SK-N-SH treated with all-trans-retinoic acid at 6 μM for 48 hours (cell line): ENCODE data around the gene TMOD4.

ENCODE experiments used
- ATAC-seq: fragments of 200-7000 bp; cut with Tn5 transposase; 3 replicates; pipeline ENCODE4 v1.9.1; 2020; ENCODE audit warnings: mild to moderate bottlenecking, moderate library complexity
- ARNTL ChIP-seq: fragments of 450-650 bp; formaldehyde crosslinking; IDR thresholded peaks from 2 replicates; pipeline ENCODE4 v1.5.0; 2020; ENCODE audit warnings: low read depth, mild to moderate bottlenecking, moderate library complexity, borderline replicate concordance
- BACH2 ChIP-seq: fragments of 250-450 bp; sonication (Bioruptor Pico); IDR thresholded peaks from 2 replicates; pipeline ENCODE4 v1.9.0; 2021; ENCODE audit warnings: mild to moderate bottlenecking, borderline replicate concordance
- CSDC2 ChIP-seq: fragments of 250-450 bp; sonication (Bioruptor Pico); IDR thresholded peaks from 2 replicates; pipeline ENCODE4 v1.5.0; 2020; ENCODE audit warnings: mild to moderate bottlenecking, moderate library complexity
- GLIS3 ChIP-seq: fragments of 250-450 bp; sonication (Bioruptor Pico); IDR thresholded peaks from 2 replicates; pipeline ENCODE4 v1.5.0; 2020; ENCODE audit warnings: mild to moderate bottlenecking, moderate library complexity
- PPARA ChIP-seq: fragments of 250-450 bp; sonication (Bioruptor Pico); IDR thresholded peaks from 2 replicates; pipeline ENCODE4 v1.5.0; 2020; ENCODE audit warnings: mild to moderate bottlenecking, borderline replicate concordance
- RARB ChIP-seq: fragments of 250-450 bp; sonication (Bioruptor Pico); IDR thresholded peaks from 2 replicates; pipeline ENCODE4 v1.8.0; 2021; ENCODE audit warnings: mild to moderate bottlenecking, moderate library complexity
- TCF4 ChIP-seq: fragments of 250-450 bp; sonication (Bioruptor Pico); IDR thresholded peaks from 2 replicates; pipeline ENCODE4 v1.8.0; 2021; ENCODE audit warnings: mild to moderate bottlenecking, moderate library complexity, borderline replicate concordance
- TOX ChIP-seq: fragments of 250-450 bp; sonication (Bioruptor Pico); IDR thresholded peaks from 2 replicates; pipeline ENCODE4 v1.8.0; 2021; ENCODE audit warnings: mild to moderate bottlenecking, moderate library complexity, borderline replicate concordance
- ZC3H10 ChIP-seq: fragments of 250-450 bp; sonication (Bioruptor Pico); IDR thresholded peaks from 2 replicates; pipeline ENCODE4 v1.5.1; 2021; ENCODE audit warnings: mild to moderate bottlenecking, moderate library complexity
- TF ChIP-seq, protein P1 (sequence below): fragments of 250-450 bp; sonication (Bioruptor Pico); IDR thresholded peaks from 2 replicates; pipeline ENCODE4 v1.8.0; 2020; ENCODE audit warnings: mild to moderate bottlenecking, moderate library complexity, borderline replicate concordance
- TF ChIP-seq, protein P2 (sequence below): fragments of 250-450 bp; sonication (Bioruptor Pico); IDR thresholded peaks from 2 replicates; pipeline ENCODE4 v1.5.0; 2020; ENCODE audit warnings: mild to moderate bottlenecking, moderate library complexity
- TF ChIP-seq, protein P3 (sequence below): fragments of 250-450 bp; sonication (Bioruptor Pico); IDR thresholded peaks from 2 replicates; pipeline ENCODE4 v1.8.0; 2021; ENCODE audit warnings: low read depth, mild to moderate bottlenecking, moderate library complexity, borderline replicate concordance
- TF ChIP-seq, protein P4 (sequence below): fragments of 250-450 bp; sonication (Bioruptor Pico); IDR thresholded peaks from 2 replicates; pipeline ENCODE4 v1.5.1; 2020; ENCODE audit warnings: low read depth, mild to moderate bottlenecking, moderate library complexity
- TF ChIP-seq, protein P5 (sequence below): fragments of 250-450 bp; sonication (Bioruptor Pico); IDR thresholded peaks from 2 replicates; pipeline ENCODE4 v1.5.1; 2021; ENCODE audit warnings: mild to moderate bottlenecking, moderate library complexity

TMOD4 gene

DNA sequence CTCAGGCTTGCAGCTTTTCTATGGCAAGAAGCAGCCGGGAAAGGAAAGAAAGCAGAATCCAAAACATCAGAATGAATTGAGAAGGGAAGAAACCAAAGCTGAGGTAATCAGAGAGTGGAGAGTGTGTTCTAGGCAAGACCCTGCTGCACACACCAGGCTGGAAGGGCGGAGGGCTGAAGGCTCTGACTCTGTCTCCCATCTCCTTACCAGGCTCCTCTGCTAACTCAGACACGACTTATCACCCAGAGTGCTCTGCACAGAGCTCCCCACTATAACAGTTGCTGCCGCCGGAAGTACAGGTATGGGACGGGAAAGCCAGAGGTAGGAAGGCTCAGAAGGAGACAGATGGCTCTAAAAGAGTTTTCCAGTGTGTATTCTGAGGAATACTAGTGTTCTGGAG lies 8.7 kb downstream of the TMOD4 start (continued):
- TF ChIP-seq, protein P1, sequence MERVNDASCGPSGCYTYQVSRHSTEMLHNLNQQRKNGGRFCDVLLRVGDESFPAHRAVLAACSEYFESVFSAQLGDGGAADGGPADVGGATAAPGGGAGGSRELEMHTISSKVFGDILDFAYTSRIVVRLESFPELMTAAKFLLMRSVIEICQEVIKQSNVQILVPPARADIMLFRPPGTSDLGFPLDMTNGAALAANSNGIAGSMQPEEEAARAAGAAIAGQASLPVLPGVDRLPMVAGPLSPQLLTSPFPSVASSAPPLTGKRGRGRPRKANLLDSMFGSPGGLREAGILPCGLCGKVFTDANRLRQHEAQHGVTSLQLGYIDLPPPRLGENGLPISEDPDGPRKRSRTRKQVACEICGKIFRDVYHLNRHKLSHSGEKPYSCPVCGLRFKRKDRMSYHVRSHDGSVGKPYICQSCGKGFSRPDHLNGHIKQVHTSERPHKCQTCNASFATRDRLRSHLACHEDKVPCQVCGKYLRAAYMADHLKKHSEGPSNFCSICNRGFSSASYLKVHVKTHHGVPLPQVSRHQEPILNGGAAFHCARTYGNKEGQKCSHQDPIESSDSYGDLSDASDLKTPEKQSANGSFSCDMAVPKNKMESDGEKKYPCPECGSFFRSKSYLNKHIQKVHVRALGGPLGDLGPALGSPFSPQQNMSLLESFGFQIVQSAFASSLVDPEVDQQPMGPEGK: no peak
- no peak for TF ChIP-seq BACH2
- TF ChIP-seq RARB (CRISPR knock-in tag): no peak
- TF ChIP-seq, protein P2, sequence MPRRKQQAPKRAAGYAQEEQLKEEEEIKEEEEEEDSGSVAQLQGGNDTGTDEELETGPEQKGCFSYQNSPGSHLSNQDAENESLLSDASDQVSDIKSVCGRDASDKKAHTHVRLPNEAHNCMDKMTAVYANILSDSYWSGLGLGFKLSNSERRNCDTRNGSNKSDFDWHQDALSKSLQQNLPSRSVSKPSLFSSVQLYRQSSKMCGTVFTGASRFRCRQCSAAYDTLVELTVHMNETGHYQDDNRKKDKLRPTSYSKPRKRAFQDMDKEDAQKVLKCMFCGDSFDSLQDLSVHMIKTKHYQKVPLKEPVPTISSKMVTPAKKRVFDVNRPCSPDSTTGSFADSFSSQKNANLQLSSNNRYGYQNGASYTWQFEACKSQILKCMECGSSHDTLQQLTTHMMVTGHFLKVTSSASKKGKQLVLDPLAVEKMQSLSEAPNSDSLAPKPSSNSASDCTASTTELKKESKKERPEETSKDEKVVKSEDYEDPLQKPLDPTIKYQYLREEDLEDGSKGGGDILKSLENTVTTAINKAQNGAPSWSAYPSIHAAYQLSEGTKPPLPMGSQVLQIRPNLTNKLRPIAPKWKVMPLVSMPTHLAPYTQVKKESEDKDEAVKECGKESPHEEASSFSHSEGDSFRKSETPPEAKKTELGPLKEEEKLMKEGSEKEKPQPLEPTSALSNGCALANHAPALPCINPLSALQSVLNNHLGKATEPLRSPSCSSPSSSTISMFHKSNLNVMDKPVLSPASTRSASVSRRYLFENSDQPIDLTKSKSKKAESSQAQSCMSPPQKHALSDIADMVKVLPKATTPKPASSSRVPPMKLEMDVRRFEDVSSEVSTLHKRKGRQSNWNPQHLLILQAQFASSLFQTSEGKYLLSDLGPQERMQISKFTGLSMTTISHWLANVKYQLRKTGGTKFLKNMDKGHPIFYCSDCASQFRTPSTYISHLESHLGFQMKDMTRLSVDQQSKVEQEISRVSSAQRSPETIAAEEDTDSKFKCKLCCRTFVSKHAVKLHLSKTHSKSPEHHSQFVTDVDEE (CRISPR knock-in tag): no peak
- TF ChIP-seq ARNTL (CRISPR knock-in tag): no peak
- TF ChIP-seq GLIS3 (CRISPR knock-in tag): no peak

DNA sequence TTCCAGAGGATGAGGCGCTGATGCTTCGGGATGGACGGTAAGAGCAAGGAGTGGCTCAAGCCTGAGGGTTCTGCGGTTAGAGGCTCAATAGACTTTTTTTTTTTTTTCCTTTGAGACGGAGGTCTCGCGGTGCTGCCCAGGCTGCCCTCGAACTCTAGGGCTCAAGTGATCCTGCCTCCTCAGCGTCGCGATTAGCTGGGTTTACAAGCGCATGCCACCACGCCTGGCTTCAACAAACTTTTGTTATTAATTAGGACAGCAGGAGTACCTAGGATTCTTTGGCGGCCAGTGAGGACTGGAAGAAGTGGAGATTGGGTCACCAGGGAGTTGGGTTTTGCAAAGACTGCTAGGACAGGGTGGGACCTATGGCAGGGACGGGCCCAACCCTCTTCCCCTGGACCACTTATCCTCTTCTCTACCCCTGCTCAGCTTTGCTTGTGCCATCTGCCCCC lies 9.2 kb downstream of the TMOD4 start:
- no peak for TF ChIP-seq PPARA
- no peak for TF ChIP-seq TCF4
- TF ChIP-seq GLIS3 (CRISPR knock-in tag): no peak
- TF ChIP-seq, all 23 proteins: peak for 0
- ATAC-seq: peak; percentile 57

DNA sequence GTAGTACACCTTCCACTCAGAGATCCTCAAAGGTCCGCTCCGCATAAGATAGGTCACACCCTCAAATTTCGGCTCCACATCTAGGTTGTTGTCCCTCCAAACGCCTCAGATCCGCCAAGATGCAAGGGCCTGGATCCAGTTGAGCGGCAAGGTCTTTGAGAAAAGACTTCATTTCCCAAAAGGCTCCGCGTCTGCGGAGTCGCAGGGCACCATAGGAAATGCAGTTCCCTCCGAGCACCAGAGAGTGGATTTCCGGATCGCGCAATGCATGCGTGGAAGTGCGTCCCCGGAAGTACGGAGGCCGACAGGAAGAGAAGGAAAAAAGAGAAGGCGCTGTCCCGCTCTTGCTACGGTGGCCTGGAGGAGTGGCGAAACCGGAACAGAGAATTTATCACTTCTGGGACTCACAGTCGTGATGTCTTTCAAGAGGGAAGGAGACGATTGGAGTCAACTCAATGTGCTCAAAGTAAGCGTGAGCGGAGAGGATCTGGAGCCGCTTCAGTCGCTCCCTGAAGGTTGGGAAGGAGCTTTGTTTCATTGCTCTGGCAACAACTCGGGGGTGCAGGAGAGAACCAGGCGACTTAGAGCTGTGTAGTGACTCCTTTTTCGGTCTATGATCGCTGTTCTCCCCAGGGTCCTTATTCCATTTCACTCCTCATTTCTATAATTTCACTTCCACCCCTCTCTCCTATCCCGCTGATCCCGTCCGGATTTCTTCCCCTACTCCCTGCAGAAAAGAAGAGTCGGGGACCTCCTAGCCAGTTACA lies 9.9 kb downstream of the TMOD4 start, which contains the start of the genes LYSMD1 and SCNM1:
Gene LYSMD1 (minus strand): TSS at position 165 of the 767 bp plus-strand sequence. CDS start 644 bp downstream, outside the sequence.
Gene SCNM1 (plus strand): TSS at position 407 of the 767 bp plus-strand sequence. CDS start 9 bp downstream, at position 416.
- 0 out of 2 replicates have a peak, but pooled peaks have one; percentile 61 for TF ChIP-seq ZC3H10 (CRISPR knock-in tag)
- no peak for TF ChIP-seq TCF4
- TF ChIP-seq, protein P2 (CRISPR knock-in tag): peak; percentile 80; the same call in 1 of the 2 replicates
- TF ChIP-seq, protein P3, sequence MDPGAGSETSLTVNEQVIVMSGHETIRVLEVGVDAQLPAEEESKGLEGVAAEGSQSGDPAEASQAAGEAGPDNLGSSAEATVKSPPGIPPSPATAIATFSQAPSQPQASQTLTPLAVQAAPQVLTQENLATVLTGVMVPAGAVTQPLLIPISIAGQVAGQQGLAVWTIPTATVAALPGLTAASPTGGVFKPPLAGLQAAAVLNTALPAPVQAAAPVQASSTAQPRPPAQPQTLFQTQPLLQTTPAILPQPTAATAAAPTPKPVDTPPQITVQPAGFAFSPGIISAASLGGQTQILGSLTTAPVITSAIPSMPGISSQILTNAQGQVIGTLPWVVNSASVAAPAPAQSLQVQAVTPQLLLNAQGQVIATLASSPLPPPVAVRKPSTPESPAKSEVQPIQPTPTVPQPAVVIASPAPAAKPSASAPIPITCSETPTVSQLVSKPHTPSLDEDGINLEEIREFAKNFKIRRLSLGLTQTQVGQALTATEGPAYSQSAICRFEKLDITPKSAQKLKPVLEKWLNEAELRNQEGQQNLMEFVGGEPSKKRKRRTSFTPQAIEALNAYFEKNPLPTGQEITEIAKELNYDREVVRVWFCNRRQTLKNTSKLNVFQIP (CRISPR knock-in tag): peak; percentile 89; the same call in 1 of the 2 replicates
- TF ChIP-seq, protein P4, sequence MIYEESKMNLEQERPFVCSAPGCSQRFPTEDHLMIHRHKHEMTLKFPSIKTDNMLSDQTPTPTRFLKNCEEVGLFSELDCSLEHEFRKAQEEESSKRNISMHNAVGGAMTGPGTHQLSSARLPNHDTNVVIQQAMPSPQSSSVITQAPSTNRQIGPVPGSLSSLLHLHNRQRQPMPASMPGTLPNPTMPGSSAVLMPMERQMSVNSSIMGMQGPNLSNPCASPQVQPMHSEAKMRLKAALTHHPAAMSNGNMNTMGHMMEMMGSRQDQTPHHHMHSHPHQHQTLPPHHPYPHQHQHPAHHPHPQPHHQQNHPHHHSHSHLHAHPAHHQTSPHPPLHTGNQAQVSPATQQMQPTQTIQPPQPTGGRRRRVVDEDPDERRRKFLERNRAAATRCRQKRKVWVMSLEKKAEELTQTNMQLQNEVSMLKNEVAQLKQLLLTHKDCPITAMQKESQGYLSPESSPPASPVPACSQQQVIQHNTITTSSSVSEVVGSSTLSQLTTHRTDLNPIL (CRISPR knock-in tag): no peak
- ATAC-seq: peak; percentile 96

DNA sequence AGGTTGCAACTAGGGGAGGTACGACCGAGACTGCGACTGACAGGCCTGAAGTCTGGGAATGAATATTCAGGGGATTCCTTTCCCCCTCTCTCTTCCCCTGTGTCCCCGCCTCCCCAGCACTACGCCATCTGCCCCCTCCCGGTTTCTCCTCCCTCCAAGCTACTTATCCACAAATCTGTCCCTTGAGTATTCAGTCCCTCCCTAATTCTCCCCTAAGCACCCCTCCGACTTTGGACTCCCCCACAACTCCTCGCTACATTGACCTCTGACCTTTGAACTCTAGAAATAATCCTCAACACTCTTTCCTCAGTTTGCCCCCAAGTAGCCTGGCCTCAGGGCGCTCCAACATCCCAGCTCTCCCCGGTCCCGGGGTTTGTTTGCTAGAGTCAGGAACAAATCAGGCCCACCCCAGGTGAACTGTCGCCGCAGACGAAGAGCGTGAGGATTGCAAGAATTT lies 10.5 kb downstream of the TMOD4 start:
- peak; percentile 64 for ATAC-seq
- TF ChIP-seq TOX (CRISPR knock-in tag): no peak
- TF ChIP-seq, protein P5, sequence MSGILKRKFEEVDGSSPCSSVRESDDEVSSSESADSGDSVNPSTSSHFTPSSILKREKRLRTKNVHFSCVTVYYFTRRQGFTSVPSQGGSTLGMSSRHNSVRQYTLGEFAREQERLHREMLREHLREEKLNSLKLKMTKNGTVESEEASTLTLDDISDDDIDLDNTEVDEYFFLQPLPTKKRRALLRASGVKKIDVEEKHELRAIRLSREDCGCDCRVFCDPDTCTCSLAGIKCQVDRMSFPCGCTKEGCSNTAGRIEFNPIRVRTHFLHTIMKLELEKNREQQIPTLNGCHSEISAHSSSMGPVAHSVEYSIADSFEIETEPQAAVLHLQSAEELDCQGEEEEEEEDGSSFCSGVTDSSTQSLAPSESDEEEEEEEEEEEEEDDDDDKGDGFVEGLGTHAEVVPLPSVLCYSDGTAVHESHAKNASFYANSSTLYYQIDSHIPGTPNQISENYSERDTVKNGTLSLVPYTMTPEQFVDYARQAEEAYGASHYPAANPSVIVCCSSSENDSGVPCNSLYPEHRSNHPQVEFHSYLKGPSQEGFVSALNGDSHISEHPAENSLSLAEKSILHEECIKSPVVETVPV (CRISPR knock-in tag): no peak
- TF ChIP-seq CSDC2 (CRISPR knock-in tag): no peak
- TF ChIP-seq PPARA: no peak
- TF ChIP-seq GLIS3 (CRISPR knock-in tag): no peak
- TF ChIP-seq, all 23 proteins: peak for 0
